Fibroblast of lung (primary cell): ENCODE data around the gene EGFL8. TPM values are rescaled to one million over a fixed set of nuclear protein-coding genes. Genes with fewer than 3 reads are reported as not detected.
"Not testable (repeated sequence)": the region's sequence is repeated elsewhere in the genome, so short reads cannot be mapped to it uniquely, and the experiment has no call there.

Experiments
- DNase-seq, 2 donors: peaks; one replicate each; pipeline versions ENCODE4 v3.0.0 to v3.0.0-alpha.2; 2010; ENCODE audit warnings: low read depth in 2 of 2
- H2AFZ ChIP-seq: 2 replicates; pipeline ENCODE4 v1.5.1; 2012; ENCODE audit warnings: low read length, control low read depth, inconsistent platforms
- H3K27ac ChIP-seq: 2 replicates; pipeline ENCODE4 v1.5.1; 2011; ENCODE audit warnings: low read length, control low read depth; ENCODE audit not compliant: insufficient read depth
- H3K27me3 ChIP-seq: 2 replicates; pipeline ENCODE4 v1.5.1; 2011; ENCODE audit warnings: mild to moderate bottlenecking, low read length; ENCODE audit not compliant: control insufficient read depth, insufficient read depth
- H3K36me3 ChIP-seq: 2 replicates; pipeline ENCODE4 v1.5.1; 2011; ENCODE audit warnings: low read length; ENCODE audit not compliant: control insufficient read depth, insufficient read depth
- H3K4me1 ChIP-seq: 2 replicates; pipeline ENCODE4 v1.5.1; 2011; ENCODE audit warnings: low read length; ENCODE audit not compliant: control insufficient read depth, insufficient read depth; ENCODE audit errors: extremely low read depth
- H3K4me2 ChIP-seq: 2 replicates; pipeline ENCODE4 v1.5.1; 2011; ENCODE audit warnings: low read length, control low read depth; ENCODE audit not compliant: insufficient read depth; ENCODE audit errors: extremely low read depth
- H3K4me3 ChIP-seq, 4 experiments: fragments of 200-600 bp in 1 of 4; sonication (generic) in 1 of 4; replicated peaks in 1 of 4; 2 replicates each; pipeline ENCODE4 v1.5.1; 2011 to 2016; ENCODE audit warnings: low read length in 4 of 4, low read depth in 3 of 4, mild to moderate bottlenecking in 3 of 4, control low read depth in 2 of 4, inconsistent platforms in 1 of 4, mixed read lengths in 1 of 4; ENCODE audit not compliant: insufficient read depth in 1 of 4; ENCODE audit errors: control extremely low read depth in 1 of 4
- H3K79me2 ChIP-seq: 2 replicates; pipeline ENCODE4 v1.5.1; 2012; ENCODE audit warnings: mild to moderate bottlenecking, low read length, inconsistent platforms; ENCODE audit not compliant: control insufficient read depth, insufficient read depth
- H3K9ac ChIP-seq: 2 replicates; pipeline ENCODE4 v1.5.1; 2011; ENCODE audit warnings: mild to moderate bottlenecking, low read length, control low read depth; ENCODE audit not compliant: insufficient read depth
- H3K9me3 ChIP-seq: 2 replicates; pipeline ENCODE4 v1.5.1; 2012; ENCODE audit warnings: low read depth, low read length; ENCODE audit not compliant: control insufficient read depth, insufficient read depth
- H4K20me1 ChIP-seq: 2 replicates; pipeline ENCODE4 v1.5.1; 2011; ENCODE audit warnings: low read length; ENCODE audit not compliant: control insufficient read depth, insufficient read depth; ENCODE audit errors: extremely low read depth
- EZH2 ChIP-seq: IDR thresholded peaks from 2 replicates; pipeline ENCODE4 v1.5.1; 2012; ENCODE audit warnings: low read length, control low read depth, mild to moderate bottlenecking; ENCODE audit errors: missing control alignments
- polyA plus RNA-seq, 2 donors: library from polyadenylated mRNA; depleted of rRNA in 1 of 2; stranded (reverse) in 1 of 2; unstranded in 1 of 2; fragments of >200 nt; gene quantifications; 2 replicates each; pipeline ENCODE4 v1.2.1, GENCODE V29; 2011 to 2012; ENCODE audit warnings: missing spikeins in 1 of 2
- total RNA-seq: library from RNA; depleted of rRNA; stranded (reverse); fragments of >200 nt; gene quantifications from 2 replicates; pipeline ENCODE4 v1.2.1, GENCODE V29; 2014
- TF ChIP-seq, protein P1 (sequence below), 2 donors: IDR thresholded peaks in 1 of 2; conservative IDR thresholded peaks in 1 of 2; 1 replicate in 1 of 2; 2 replicates in 1 of 2; pipeline ENCODE4 v1.5.1; 2011 to 2012; ENCODE audit warnings: low read length in 2 of 2, control low read depth in 1 of 2, inconsistent platforms in 1 of 2, low read depth in 1 of 2, mild to moderate bottlenecking in 1 of 2

The EGFL8 gene
- total and polyA plus RNA-seq, 2 donors (not counting 1 experiment from before 2014, with no cell fraction given): 0.99 to 2.3 TPM

- Histone ChIP-seq H3K79me2 (peaks cover 20% of the 10 kb centered on the region), H3K36me3 (peaks cover 12% of the 10 kb centered on the region), H3K27ac (peak overlapping the region; percentile 57)
- H3K27me3 ChIP-seq, H3K9ac ChIP-seq, H3K4me3 ChIP-seq, DNase-seq, H2AFZ ChIP-seq, H3K9me3 ChIP-seq, H3K4me2 ChIP-seq, H3K4me1 ChIP-seq, H4K20me1 ChIP-seq: not testable (repeated sequence)
These were observed 21.9 kb downstream of the EGFL8 start for GRCh38 chr6:32186151-32186840.

DNA sequence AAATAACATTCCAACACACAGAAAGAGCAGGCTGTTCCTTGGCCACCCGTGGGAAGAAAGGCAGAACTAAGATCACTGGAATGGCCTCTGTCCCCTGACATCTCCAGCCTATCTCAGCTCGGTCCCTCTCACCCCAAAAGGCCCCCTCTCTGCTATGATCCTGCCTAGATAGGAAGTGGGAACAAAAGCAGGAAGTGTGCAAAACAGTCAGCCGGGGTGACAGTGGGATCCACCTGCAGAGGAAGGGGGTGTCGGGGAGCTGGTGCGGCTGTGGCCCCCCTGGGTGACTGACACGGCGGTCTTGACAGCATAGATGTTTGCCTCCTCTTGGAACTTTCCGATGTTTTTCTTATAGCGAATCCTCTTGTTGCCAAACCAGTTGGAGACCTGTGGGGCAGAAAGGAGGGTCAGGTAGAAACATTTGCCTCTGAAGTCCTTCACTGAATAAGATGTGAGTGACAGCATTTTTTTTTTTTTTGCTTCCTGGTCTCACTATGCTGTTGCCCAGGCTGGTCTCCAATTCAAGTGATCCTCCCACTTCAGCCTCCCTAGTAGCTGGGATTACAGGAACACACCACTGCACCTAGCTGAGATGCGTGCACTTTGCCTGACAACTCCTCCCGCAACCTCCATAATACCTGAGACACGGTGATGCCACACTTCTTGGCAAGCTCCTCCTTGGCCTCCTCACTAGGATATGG, 22.8 kb downstream of the EGFL8 start:
- Histone ChIP-seq H3K4me1 (peaks cover 6% of the 10 kb centered on the region), H3K27me3 (no peaks in the 10 kb centered on the region), H2AFZ (no peak overlapping the region), H3K9me3 (no peaks in the 10 kb centered on the region), H4K20me1 (no peaks in the 10 kb centered on the region), H3K4me3 (no peak overlapping the region), H3K9ac (no peak overlapping the region), H3K27ac (no peak overlapping the region), H3K4me2 (no peak overlapping the region), H3K79me2 (peaks cover 20% of the 10 kb centered on the region), H3K36me3 (peaks cover 12% of the 10 kb centered on the region)
- DNase-seq: no peak
- TF ChIP-seq EZH2: no peak
- TF ChIP-seq, protein P1, sequence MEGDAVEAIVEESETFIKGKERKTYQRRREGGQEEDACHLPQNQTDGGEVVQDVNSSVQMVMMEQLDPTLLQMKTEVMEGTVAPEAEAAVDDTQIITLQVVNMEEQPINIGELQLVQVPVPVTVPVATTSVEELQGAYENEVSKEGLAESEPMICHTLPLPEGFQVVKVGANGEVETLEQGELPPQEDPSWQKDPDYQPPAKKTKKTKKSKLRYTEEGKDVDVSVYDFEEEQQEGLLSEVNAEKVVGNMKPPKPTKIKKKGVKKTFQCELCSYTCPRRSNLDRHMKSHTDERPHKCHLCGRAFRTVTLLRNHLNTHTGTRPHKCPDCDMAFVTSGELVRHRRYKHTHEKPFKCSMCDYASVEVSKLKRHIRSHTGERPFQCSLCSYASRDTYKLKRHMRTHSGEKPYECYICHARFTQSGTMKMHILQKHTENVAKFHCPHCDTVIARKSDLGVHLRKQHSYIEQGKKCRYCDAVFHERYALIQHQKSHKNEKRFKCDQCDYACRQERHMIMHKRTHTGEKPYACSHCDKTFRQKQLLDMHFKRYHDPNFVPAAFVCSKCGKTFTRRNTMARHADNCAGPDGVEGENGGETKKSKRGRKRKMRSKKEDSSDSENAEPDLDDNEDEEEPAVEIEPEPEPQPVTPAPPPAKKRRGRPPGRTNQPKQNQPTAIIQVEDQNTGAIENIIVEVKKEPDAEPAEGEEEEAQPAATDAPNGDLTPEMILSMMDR (conservative IDR thresholded peaks at IDR 0.05 in 1 of 2, IDR thresholded peaks at IDR 0.05 in 1 of 2; ENCODE audit: low read depth in 1 of 2, low read length in 2 of 2): no peak

- H3K9ac ChIP-seq, H4K20me1 ChIP-seq, H3K27me3 ChIP-seq, H3K36me3 ChIP-seq, H3K9me3 ChIP-seq, H2AFZ ChIP-seq, DNase-seq, H3K27ac ChIP-seq: not testable (repeated sequence)
- Histone ChIP-seq H3K79me2 (peaks cover 20% of the 10 kb centered on the region), H3K4me3 (peak overlapping the region; percentile 34 to 83 (median 72)), H3K4me1 (peaks cover 11% of the 10 kb centered on the region), H3K4me2 (peak overlapping the region; percentile 93)
These were observed 23.5 kb downstream of the EGFL8 start for GRCh38 chr6:32187725-32188380.
